NCI-H1694 (cell line): ENCODE measurements around the gene SRM.
"Not testable (repeated sequence)": the region's sequence is repeated elsewhere in the genome, so short reads cannot be mapped to it uniquely, and the experiment has no call there.

Experiments
- DNase-seq: peaks from one replicate; lab custom pipeline; 2025; lab: John Stamatoyannopoulos, UW

SRM gene

GRCh38 chr1:11064942-11065341 is 5.1 kb upstream of the SRM start:
- DNase-seq, result no peak

DNA sequence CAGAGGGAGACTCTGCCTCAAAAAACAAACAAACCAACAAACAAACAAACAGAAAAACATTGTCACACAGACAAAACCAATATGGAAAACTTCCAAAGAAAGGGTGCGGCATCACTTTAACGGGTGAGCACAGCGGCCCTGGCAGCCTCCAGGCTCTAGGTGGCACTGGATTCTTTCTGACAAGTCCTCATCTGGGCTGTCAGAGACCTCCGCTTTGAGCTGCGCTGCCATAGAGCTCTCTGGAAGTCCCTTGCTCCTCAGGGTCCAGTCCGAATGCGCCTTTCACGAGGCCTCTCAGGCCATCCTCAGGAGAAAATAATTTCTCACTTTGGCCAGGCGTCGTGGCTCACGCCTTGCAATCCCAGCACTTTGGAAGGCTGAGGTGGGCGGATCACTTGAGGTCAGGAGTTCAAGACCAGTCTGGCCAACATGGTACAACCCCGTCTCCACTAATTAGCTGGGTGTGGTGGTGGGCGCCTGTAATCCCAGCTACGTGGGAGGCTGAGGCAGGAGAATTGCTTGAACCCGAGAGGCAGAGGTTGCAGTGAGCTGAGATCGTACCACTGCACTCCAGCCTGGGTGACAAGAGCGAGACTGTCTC is 4.2 kb upstream of the SRM start:
- DNase-seq, result not testable (repeated sequence)

DNA sequence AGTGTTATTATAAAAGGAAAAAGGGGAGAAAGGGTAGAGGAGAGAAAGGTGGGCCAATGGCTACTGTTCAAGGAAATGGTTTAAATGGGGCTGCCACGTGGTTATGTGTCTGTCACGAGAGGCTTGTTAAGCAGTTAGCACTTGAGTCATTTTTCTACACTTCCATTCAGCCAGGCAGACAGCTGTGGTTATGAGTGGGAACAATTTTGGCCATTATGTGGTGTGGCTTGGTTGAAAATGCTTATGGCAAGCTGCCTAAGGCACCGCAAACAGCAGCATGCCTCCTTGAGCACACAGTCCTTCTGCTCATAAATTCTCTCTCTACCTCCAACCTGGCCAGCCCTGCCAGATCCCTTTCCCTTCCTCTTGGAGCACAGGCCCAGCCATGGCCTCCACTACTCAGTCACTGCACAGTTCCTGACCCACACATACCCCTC is 3.2 kb upstream of the SRM start:
- no peak for DNase-seq

DNA sequence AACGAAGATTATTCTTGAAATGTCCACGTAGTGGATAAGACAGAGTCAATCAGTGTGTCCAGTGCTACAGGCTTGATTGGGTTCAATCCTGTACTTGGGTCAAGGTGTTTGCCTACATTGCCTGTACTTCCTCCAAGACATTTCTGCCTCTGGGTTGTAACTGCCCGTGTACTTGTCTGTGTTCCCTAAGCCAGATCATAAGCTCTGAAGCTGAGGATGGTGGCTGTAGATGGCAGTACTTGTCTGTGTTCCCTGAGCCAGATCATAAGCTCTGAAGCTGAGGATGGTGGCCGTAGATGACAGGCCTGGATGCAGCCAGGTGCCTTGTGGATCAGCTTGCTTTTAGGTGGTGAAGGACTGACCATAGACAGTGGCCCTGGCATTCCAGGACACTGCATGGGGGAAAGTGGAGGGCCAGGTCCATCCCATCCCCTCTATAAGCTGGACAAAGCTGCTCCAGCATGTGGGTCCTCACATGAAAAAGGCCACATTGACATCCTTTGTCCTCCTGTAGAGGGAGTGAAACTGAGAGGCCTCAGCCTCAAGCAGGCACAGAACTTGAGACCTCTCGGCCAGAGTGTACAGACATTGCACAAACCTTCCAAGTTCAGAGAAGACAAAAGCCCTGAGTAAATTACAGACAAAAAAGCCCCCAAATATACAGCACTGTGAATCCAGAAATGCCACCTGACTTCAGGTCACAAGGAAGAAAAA is 2.0 kb upstream of the SRM start:
- DNase-seq, result no peak

GRCh38 chr1:11059155-11059967 is 457 bp downstream of the SRM start:
- no peak for DNase-seq

GRCh38 chr1:11058595-11059154 is 1.1 kb downstream of the SRM start:
- DNase-seq, result no peak

- DNase-seq, result no peak
Measured at GRCh38 chr1:11058026-11058425, 1.8 kb downstream of the SRM start.

GRCh38 chr1:11057477-11057876 is 2.3 kb downstream of the SRM start:
- no peak for DNase-seq

DNA sequence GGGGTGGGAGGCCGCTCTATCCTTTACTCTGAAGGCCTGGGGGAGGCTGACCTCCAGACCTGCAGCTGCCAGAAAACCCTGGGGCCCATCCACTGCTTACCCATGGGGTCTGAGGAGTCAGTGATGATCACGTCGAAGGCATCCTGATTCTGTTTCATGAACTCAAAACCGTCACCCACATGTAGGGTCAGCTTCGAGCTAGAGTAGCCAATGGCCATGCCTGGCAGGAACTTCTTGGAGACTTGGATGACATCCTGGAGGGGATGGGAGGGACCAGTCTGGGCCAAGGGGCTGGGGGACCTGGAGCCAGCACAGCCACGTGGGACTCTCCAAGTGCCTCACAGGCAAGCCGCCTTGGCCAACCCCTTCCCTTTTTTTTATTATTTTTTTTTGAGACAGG is 3.3 kb downstream of the SRM start:
- DNase-seq, result no peak

DNA sequence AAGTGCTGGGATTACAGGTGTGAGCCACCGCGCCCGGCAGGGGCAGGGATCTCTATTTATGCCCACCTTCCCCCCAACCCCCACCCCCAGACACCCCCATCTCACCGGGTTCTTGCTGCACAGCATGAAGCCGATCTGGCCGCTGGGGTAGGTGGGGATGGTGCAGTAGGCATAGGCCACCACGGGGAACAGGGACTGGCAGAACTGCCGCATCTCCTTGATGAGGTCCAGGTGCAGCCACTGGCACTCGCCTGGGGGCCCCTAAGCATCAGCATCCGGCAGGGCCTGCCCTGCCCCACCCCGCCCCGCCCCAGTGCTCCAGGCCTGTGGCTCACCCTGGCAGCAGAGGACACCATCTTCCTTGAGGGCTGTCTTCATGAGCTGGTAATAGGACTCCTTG is 4.1 kb downstream of the SRM start:
- no peak for DNase-seq

DNA sequence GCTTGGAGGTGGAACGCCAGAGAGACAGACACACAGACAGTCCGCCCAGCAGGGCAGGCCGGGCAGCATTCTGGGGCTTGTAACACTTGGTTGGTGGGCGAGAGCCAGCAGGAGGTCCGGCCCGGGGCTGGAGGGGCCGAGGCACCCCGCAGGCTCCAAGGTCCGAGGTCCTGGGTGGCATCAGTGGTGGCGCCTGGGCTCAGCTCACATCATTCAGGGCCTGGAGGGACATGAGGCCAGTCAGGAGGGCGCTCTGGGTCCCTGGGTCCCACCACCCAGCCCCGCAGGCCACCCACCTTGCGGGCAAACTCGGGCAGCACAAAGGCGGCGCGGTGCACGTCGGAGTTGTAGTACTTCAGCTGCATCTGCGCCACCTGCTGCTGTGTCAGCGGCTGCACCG is 5.2 kb downstream of the SRM start:
- no peak for DNase-seq

DNA sequence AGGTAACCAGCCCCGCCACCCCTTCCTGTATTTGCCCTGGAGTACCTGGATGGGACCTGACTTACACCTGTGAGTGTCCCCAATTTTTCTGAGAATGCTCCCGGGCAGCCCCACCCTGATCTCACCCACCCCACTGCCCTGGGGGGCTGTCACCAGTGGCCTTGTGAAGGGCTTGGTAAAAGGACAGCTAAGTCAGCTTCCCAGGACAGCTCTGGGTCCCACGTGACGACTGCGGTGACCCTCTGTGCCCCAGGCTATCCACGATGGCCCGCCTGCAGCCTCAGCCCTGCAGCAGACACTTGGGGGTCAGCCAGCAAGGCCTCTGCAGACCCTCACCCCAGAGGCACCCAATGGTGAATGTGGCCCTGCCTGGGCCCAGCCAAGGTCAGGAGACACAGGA is 5.6 kb downstream of the SRM start:
- no peak for DNase-seq

DNA sequence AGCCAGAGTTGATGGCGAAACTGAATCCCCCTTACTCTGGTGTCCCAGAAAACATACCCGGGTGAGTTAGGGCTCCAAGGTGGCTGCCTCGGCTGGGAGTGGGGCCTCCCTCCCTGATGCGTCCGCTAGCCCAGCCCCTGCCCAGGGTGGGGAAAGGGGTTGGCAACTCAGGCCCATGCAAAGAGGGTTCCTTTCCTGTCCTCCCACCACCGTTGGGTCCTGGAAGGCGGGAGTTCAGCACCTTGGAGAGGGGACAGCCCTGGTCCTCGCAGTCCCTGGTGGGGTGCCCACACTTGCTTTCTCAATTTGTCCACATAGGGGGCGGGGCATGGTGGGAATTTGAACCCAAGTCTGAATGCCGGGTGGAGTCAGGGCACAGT is 6.1 kb downstream of the SRM start:
- no peak for DNase-seq

GRCh38 chr1:11052839-11053757 is 6.7 kb downstream of the SRM start:
- no peak for DNase-seq

- DNase-seq, result no peak
Measured at GRCh38 chr1:11051781-11052511, 7.9 kb downstream of the SRM start.

- DNase-seq, result not testable (repeated sequence)
Measured at GRCh38 chr1:11051121-11051520, 8.7 kb downstream of the SRM start.

GRCh38 chr1:11046625-11047365 is 13.0 kb downstream of the SRM start, which contains the start of gene MASP2:
Gene MASP2 (minus strand): TSS chr1:11047239. CDS start chr1:11047207, 32 bp downstream.
- DNase-seq, result no peak

DNA sequence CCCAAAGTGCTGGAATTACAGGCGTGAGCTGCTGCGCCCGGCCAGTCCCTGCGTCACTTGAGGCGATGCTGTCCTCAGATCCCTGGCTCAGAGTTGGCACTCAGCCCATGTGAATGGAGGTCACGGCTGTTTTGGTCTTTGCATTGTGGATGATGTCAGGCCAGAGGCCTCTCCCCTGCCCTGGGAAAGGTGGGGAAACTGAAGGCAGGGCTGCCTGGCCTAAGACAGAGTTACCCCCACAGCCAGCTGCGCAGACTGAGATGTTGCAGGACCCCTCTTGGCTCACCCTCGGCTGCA is 13.6 kb downstream of the SRM start:
- DNase-seq, result no peak

- DNase-seq, result no peak
Measured at GRCh38 chr1:11045428-11046269, 14.2 kb downstream of the SRM start.
